Measurements from ENCODE around the gene MAG.

Gene MAG

GRCh38 chr19:35291916-35292315, at the start of gene MAG:
Gene MAG, plus strand, starts transcription at chr19:35292161. Its CDS starts 3,248 bp downstream, at chr19:35295409.
- no peak within 1 kb of the TSS for H3K4me3 ChIP-seq (replicated peaks; ENCODE audit: low read depth, low read length)
- TF ChIP-seq, protein P1, sequence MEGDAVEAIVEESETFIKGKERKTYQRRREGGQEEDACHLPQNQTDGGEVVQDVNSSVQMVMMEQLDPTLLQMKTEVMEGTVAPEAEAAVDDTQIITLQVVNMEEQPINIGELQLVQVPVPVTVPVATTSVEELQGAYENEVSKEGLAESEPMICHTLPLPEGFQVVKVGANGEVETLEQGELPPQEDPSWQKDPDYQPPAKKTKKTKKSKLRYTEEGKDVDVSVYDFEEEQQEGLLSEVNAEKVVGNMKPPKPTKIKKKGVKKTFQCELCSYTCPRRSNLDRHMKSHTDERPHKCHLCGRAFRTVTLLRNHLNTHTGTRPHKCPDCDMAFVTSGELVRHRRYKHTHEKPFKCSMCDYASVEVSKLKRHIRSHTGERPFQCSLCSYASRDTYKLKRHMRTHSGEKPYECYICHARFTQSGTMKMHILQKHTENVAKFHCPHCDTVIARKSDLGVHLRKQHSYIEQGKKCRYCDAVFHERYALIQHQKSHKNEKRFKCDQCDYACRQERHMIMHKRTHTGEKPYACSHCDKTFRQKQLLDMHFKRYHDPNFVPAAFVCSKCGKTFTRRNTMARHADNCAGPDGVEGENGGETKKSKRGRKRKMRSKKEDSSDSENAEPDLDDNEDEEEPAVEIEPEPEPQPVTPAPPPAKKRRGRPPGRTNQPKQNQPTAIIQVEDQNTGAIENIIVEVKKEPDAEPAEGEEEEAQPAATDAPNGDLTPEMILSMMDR (IDR thresholded peaks at IDR 0.05; ENCODE audit: low read depth, low read length, missing control alignments), result no peak
- no peak for DNase-seq (ENCODE audit: extremely low read depth, low read depth)

DNA sequence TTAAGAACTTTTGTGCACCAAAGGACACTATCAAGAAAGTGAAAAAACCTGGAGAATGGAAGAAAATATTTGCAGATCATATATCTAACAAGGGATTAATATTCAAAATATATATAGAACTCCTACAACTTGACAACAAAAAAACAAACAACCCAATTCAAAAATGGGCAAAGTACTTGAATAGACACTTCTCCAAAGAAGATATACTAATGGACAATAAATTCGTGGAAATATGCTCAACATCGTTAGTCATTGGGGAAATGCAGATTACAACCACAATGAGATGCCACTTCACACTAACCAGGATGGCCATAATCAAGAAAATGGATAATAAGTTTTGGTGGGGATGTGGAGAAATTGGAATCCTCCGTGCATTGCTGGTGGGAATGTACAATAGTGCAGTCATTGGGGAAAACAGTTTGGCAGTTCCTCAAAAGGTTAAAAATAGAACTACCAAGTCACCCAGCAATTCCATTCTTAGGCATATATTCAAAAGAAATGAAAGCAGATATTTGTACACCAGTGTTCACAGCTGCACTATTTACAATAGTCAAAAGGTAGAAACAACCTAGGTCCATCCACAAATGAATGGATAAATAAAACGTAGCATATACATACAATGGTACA, 45.4 kb upstream of the MAG start:
- TF ChIP-seq, protein P1 (IDR thresholded peaks at IDR 0.05; ENCODE audit: low read depth, low read length, missing control alignments), result no peak
- no peak overlapping the region for H3K4me3 ChIP-seq (replicated peaks; ENCODE audit: low read depth, low read length)
- no peak for DNase-seq (ENCODE audit: extremely low read depth, low read depth)

GRCh38 chr19:35247526-35248309, 44.2 kb upstream of the MAG start:
- H3K4me3 ChIP-seq (replicated peaks; ENCODE audit: low read depth, low read length), result peak overlapping the region; percentile 7; the same call in 1 of the 2 replicates
- DNase-seq (ENCODE audit: extremely low read depth, low read depth), result no peak
- TF ChIP-seq, protein P1 (IDR thresholded peaks at IDR 0.05; ENCODE audit: low read depth, low read length, missing control alignments), result peak; percentile 26

- TF ChIP-seq, protein P1 (IDR thresholded peaks at IDR 0.05; ENCODE audit: low read depth, low read length, missing control alignments), result no peak
- no peak for DNase-seq (ENCODE audit: extremely low read depth, low read depth)
These were observed 43.4 kb upstream of the MAG start, which contains the start of gene LSR for GRCh38 chr19:35248310-35249145. Gene LSR, plus strand, starts transcription at chr19:35249002. Its CDS starts 21 bp downstream, at chr19:35249023.

DNA sequence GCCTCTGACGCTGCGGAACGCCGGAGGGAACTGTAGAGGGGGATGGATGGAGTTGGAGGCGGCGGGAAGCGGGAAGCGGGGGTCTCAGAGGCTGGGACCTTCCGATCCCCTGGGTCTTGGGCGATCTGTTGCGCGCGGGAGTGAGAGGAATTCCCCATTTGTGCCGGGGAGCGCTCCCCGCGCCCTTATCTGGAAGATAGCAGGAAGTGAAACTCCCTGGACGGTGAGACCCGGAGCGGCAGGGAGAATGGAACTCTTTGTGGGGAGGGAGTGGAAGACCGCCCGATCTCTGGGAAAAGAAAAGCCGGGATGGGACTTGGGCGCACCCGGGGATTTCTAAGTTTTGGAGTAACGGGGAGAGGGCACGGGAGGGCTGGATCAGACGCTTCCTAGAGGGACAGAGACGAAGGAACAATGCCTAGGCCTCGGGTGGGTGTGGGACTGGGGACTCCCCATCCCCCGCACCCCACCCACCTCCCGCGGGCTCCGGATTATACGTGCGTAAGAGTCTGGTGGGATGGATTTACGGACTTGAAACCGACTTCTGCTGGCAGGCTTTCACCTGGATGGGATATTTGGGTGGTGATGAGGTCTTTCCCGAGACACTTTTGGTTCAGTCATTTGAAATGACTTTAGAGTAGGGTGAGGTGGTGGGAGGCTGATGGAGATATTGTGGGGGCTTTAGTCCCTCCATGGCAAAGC, 42.7 kb upstream of the MAG start:
- H3K4me3 ChIP-seq (replicated peaks; ENCODE audit: low read depth, low read length), result no peak overlapping the region
- DNase-seq (ENCODE audit: extremely low read depth, low read depth), result no peak
- TF ChIP-seq, protein P1 (IDR thresholded peaks at IDR 0.05; ENCODE audit: low read depth, low read length, missing control alignments), result no peak

More at GRCh38 chr19:35248310-35249145, 43.4 kb upstream of the MAG start, which contains the start of gene LSR:
- H3K4me3 ChIP-seq (replicated peaks; ENCODE audit: low read depth, low read length), result peak within 1 kb of the TSS; percentile 7; the same call in 1 of the 2 replicates
